Measurements from ENCODE around the gene QKI. TPM values are rescaled to one million over a fixed set of nuclear protein-coding genes. Genes with fewer than 3 reads are reported as not detected.
"Not testable (repeated sequence)": the region's sequence is repeated elsewhere in the genome, so short reads cannot be mapped to it uniquely, and the experiment has no call there.

QKI gene
- total RNA-seq, 1 donor from 2014 or later, result 267 TPM

DNA sequence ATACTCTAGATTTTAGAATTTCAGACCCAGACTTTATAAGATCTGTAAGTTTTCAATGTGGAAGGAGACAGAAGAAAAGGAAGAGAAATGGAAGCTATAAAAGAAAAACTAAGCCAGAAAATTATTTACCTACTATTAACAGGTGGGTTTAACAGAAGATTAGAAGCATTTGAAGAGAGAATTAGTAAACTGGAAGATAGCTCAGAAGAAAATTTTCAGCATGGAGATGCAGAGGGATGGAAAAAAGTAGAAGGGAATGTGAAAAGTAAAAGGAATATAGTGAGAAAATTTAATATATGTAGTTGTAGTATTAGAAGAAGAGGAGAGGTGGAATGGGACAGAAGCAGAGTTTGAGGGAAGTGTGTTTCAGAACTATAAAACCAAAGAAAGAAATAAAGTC, 56.1 kb downstream of the QKI start:
- no peak overlapping the region for H3K27ac Mint-ChIP-seq (ENCODE audit: unreplicated experiment)
- peaks cover 25% of the 10 kb centered on the region for H3K9me3 Mint-ChIP-seq
- TF ChIP-seq, protein P1, sequence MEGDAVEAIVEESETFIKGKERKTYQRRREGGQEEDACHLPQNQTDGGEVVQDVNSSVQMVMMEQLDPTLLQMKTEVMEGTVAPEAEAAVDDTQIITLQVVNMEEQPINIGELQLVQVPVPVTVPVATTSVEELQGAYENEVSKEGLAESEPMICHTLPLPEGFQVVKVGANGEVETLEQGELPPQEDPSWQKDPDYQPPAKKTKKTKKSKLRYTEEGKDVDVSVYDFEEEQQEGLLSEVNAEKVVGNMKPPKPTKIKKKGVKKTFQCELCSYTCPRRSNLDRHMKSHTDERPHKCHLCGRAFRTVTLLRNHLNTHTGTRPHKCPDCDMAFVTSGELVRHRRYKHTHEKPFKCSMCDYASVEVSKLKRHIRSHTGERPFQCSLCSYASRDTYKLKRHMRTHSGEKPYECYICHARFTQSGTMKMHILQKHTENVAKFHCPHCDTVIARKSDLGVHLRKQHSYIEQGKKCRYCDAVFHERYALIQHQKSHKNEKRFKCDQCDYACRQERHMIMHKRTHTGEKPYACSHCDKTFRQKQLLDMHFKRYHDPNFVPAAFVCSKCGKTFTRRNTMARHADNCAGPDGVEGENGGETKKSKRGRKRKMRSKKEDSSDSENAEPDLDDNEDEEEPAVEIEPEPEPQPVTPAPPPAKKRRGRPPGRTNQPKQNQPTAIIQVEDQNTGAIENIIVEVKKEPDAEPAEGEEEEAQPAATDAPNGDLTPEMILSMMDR (conservative IDR thresholded peaks at IDR 0.05), result no peak
- peak overlapping the region; percentile 27 for H3K4me3 Mint-ChIP-seq
- peaks cover 22% of the 10 kb centered on the region for H3K4me1 Mint-ChIP-seq
- H3K36me3 Mint-ChIP-seq (ENCODE audit: low read depth), result peaks cover 56% of the 10 kb centered on the region
- DNase-seq (ENCODE audit: low read depth, low spot score), result no peak
- no peaks in the 10 kb centered on the region for H3K27me3 Mint-ChIP-seq (ENCODE audit: low read depth)

DNA sequence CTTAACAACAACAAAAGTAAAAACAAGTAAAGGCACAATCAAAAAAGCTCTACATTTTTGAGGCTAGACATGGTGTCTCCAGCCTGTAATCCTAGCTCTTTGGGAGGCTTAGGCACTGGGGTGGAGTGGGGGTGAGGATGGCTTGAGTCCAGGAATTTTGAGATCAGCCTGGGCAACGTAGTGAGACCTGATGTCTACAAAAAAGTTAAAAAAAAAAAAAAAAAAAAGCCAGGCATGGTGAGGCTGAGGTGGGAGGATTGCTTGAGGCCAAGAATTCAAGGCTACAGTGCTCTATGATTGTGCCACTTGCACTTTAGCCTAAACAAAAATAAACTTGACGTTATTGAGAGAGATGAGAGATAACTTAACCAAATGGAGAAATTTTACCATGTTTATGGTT, 60.1 kb downstream of the QKI start:
- no peak overlapping the region for H3K4me3 Mint-ChIP-seq
- H3K36me3 Mint-ChIP-seq (ENCODE audit: low read depth), result peaks cover 48% of the 10 kb centered on the region

DNA sequence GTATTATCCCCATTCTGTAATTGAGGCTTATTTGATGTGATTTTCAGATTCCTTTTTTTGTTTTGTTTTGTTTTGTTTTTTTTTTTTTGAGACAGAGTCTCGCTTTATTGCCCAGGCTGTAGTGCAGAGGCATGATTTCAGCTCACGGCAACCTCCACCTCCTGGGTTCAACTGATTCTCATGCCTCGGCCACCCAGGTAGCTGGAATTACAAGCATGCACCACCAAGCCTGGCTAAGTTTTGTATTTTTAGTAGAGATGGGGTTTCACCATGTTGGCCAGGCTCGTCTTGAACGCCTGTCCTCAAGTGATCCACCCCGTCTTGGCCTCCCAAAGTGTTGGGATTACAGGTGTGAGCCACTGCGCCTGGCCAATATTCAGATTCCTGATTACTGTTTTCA, 62.4 kb downstream of the QKI start:
- not testable (repeated sequence) for H3K9me3 Mint-ChIP-seq; H3K4me3 Mint-ChIP-seq; H3K27me3 Mint-ChIP-seq (ENCODE audit: low read depth); H3K27ac Mint-ChIP-seq (ENCODE audit: unreplicated experiment); DNase-seq (ENCODE audit: low read depth, low spot score)
- H3K36me3 Mint-ChIP-seq (ENCODE audit: low read depth), result peaks cover 35% of the 10 kb centered on the region
- peaks cover 23% of the 10 kb centered on the region for H3K4me1 Mint-ChIP-seq

More for the DNA sequence above, 60.1 kb downstream of the QKI start:
- peaks cover 23% of the 10 kb centered on the region for H3K4me1 Mint-ChIP-seq
- no peaks in the 10 kb centered on the region for H3K27me3 Mint-ChIP-seq (ENCODE audit: low read depth)
- no peak overlapping the region for H3K27ac Mint-ChIP-seq (ENCODE audit: unreplicated experiment)
- TF ChIP-seq, protein P1 (conservative IDR thresholded peaks at IDR 0.05), result no peak
- DNase-seq (ENCODE audit: low read depth, low spot score), result no peak
- H3K9me3 Mint-ChIP-seq, result peaks cover 17% of the 10 kb centered on the region

DNA sequence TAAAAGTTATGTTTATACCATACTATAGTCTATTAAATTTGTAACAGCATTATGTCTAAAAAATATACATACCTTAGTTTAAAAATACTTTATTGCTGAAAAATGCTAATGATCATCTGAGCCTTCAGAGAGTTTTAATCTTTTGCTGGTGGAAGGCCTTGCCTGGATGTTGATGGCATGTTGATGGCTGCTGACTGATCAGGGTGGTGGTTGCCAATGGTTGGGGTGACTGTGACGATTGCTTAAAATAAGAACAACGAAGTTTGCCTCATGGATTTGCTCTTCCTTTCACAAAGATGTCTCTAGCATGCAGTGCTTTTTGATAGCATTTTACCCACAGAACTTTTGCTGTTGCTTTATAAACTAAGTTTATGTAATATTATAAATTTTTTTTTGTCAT, 68.6 kb downstream of the QKI start:
- no peak for DNase-seq (ENCODE audit: low read depth, low spot score)
- TF ChIP-seq, protein P1 (conservative IDR thresholded peaks at IDR 0.05), result no peak
- H3K27ac Mint-ChIP-seq (ENCODE audit: unreplicated experiment), result no peak overlapping the region
- H3K4me3 Mint-ChIP-seq, result no peak overlapping the region
- H3K4me1 Mint-ChIP-seq, result peaks cover 40% of the 10 kb centered on the region
- no peaks in the 10 kb centered on the region for H3K27me3 Mint-ChIP-seq (ENCODE audit: low read depth)
- H3K36me3 Mint-ChIP-seq (ENCODE audit: low read depth), result peaks cover 11% of the 10 kb centered on the region
- no peaks in the 10 kb centered on the region for H3K9me3 Mint-ChIP-seq

DNA sequence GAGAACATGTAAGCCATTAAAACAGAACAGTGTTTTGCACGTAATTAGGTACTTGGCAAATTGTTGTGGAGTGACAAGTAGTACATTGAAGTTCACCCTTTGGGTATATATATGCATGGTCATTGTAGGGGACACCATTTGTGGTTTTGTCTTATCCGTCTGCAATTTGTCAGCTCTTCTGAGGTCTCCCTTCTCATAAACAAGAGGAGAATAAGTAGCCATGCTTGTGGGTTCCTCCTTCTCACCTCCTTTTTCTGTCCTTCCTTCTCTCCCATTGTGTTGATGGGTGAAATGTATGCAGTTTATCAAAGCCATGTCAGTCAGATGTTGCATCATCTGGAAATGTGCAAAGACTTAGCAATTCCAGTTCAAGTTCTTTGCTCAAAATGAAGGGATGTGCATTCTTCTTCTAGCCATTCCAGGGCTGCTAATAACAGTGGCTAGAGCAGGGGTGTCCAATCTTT, 70.9 kb downstream of the QKI start:
- no peak overlapping the region for H3K4me3 Mint-ChIP-seq
- peaks cover 8% of the 10 kb centered on the region for H3K36me3 Mint-ChIP-seq (ENCODE audit: low read depth)
- no peak overlapping the region for H3K27ac Mint-ChIP-seq (ENCODE audit: unreplicated experiment)
- no peak for DNase-seq (ENCODE audit: low read depth, low spot score)
- peaks cover 61% of the 10 kb centered on the region for H3K4me1 Mint-ChIP-seq
- H3K27me3 Mint-ChIP-seq (ENCODE audit: low read depth), result no peaks in the 10 kb centered on the region
- TF ChIP-seq, protein P1 (conservative IDR thresholded peaks at IDR 0.05), result no peak
- no peaks in the 10 kb centered on the region for H3K9me3 Mint-ChIP-seq

DNA sequence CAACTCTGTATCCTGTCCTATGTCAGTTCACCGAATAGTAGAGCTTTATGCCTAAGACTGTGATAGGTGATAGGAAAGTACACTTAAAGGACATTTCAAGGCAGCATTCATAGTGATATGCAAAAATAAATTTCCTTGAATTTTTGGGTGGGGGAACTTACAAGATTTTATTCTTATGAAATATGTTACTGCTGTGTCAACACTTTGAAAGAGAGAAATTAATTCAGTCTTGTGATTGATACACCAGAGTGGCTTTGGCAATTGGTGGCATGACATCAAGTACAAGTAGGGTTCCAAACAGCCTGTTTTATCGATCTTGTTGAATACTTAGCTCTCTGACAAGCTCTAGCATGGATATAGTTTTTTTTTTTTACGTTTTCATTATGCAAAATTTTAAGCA, 72.3 kb downstream of the QKI start:
- TF ChIP-seq, protein P1 (conservative IDR thresholded peaks at IDR 0.05), result no peak
- peaks cover 74% of the 10 kb centered on the region for H3K4me1 Mint-ChIP-seq
- H3K27me3 Mint-ChIP-seq (ENCODE audit: low read depth), result no peaks in the 10 kb centered on the region
- no peak for DNase-seq (ENCODE audit: low read depth, low spot score)
- no peaks in the 10 kb centered on the region for H3K9me3 Mint-ChIP-seq
- H3K36me3 Mint-ChIP-seq (ENCODE audit: low read depth), result peaks cover 2% of the 10 kb centered on the region
- H3K27ac Mint-ChIP-seq (ENCODE audit: unreplicated experiment), result no peak overlapping the region
- H3K4me3 Mint-ChIP-seq, result no peak overlapping the region
